ENCODE measurements around the gene RAB24.

The RAB24 gene

GRCh38 chr5:177332896-177333260, 29.4 kb upstream of the RAB24 start:
- no peak for DNase-seq

- DNase-seq: no peak
These were observed 28.7 kb upstream of the RAB24 start for GRCh38 chr5:177332031-177332895.

- no peak for DNase-seq
These were observed 27.7 kb upstream of the RAB24 start for GRCh38 chr5:177330991-177331842.

- DNase-seq: no peak
These were observed 26.4 kb upstream of the RAB24 start for GRCh38 chr5:177329883-177330282.

- no peak for DNase-seq
These were observed 25.2 kb upstream of the RAB24 start for GRCh38 chr5:177328545-177329231.

- no peak for DNase-seq
These were observed 24.3 kb upstream of the RAB24 start for GRCh38 chr5:177327539-177328522.

GRCh38 chr5:177325868-177326381, 22.4 kb upstream of the RAB24 start:
- no peak for DNase-seq

- no peak for DNase-seq
These were observed 17.4 kb upstream of the RAB24 start for GRCh38 chr5:177320879-177321278.

GRCh38 chr5:177319913-177320588, 16.5 kb upstream of the RAB24 start:
- DNase-seq: no peak

GRCh38 chr5:177317959-177318377, 14.4 kb upstream of the RAB24 start:
- peak; percentile 59 for DNase-seq

- DNase-seq: no peak
These were observed 12.5 kb upstream of the RAB24 start for GRCh38 chr5:177316005-177316404.

- no peak for DNase-seq
These were observed 11.9 kb upstream of the RAB24 start for GRCh38 chr5:177315411-177315810.

- no peak for DNase-seq
These were observed 11.1 kb upstream of the RAB24 start for GRCh38 chr5:177314376-177315342.

GRCh38 chr5:177313561-177314259, 10.2 kb upstream of the RAB24 start:
- DNase-seq: no peak

GRCh38 chr5:177312649-177313181, 9.2 kb upstream of the RAB24 start:
- no peak for DNase-seq

- peak; percentile 87 for DNase-seq
These were observed 8.5 kb upstream of the RAB24 start, which contains the start of gene MXD3 for GRCh38 chr5:177311723-177312648. Gene MXD3, minus strand, starts transcription at chr5:177311898. Its CDS starts 68 bp downstream, at chr5:177311830.

GRCh38 chr5:177311392-177311722, 7.8 kb upstream of the RAB24 start:
- no peak for DNase-seq
